Hepatocyte (in vitro differentiated cells): ENCODE measurements around the gene MRRF. TPM values are rescaled to one million over a fixed set of nuclear protein-coding genes. Genes with fewer than 3 reads are reported as not detected.
"Not testable (repeated sequence)": the region's sequence is repeated elsewhere in the genome, so short reads cannot be mapped to it uniquely, and the experiment has no call there.

Experiments
- DNase-seq: peaks from one replicate; pipeline ENCODE4 v3.0.0-alpha.2; 2016; ENCODE audit warnings: low spot score
- H2AFZ ChIP-seq: fragments of 200-600 bp; sonication (generic); 2 replicates; pipeline ENCODE4 v1.6.0; 2016; ENCODE audit warnings: antibody characterized with exemption, mild to moderate bottlenecking
- H3K27ac ChIP-seq: fragments of 200-600 bp; sonication (generic); 2 replicates; pipeline ENCODE4 v1.5.1; 2016; ENCODE audit warnings: mild to moderate bottlenecking
- H3K27me3 ChIP-seq: fragments of 200-600 bp; sonication (generic); 2 replicates; pipeline ENCODE4 v1.6.1; 2016
- H3K36me3 ChIP-seq: fragments of 200-600 bp; sonication (generic); replicated peaks from 2 replicates; pipeline ENCODE4 v1.5.1; 2016; ENCODE audit warnings: low read depth; ENCODE audit not compliant: insufficient read depth
- H3K4me1 ChIP-seq: fragments of 200-600 bp; sonication (generic); 2 replicates; pipeline ENCODE4 v1.5.1; 2016; ENCODE audit warnings: mild to moderate bottlenecking, moderate library complexity; ENCODE audit not compliant: insufficient read depth
- H3K4me2 ChIP-seq: fragments of 200-600 bp; sonication (generic); 2 replicates; pipeline ENCODE4 v1.6.0; 2016
- H3K4me3 ChIP-seq: fragments of 200-600 bp; sonication (generic); 2 replicates; pipeline ENCODE4 v1.5.1; 2016; ENCODE audit warnings: mild to moderate bottlenecking
- H3K79me2 ChIP-seq: fragments of 200-600 bp; sonication (generic); 2 replicates; pipeline ENCODE4 v1.6.0; 2017; ENCODE audit warnings: mild to moderate bottlenecking
- H3K9me2 ChIP-seq: fragments of 200-600 bp; sonication (generic); replicated peaks from 2 replicates; pipeline ENCODE4 v1.6.0; 2017; ENCODE audit warnings: mild to moderate bottlenecking; ENCODE audit not compliant: insufficient read depth
- H3K9me3 ChIP-seq: fragments of 200-600 bp; sonication (generic); 2 replicates; pipeline ENCODE4 v1.5.1; 2016; ENCODE audit warnings: low read depth, mild to moderate bottlenecking
- H4K20me1 ChIP-seq: fragments of 200-600 bp; sonication (generic); 2 replicates; pipeline ENCODE4 v1.6.0; 2016; ENCODE audit warnings: mild to moderate bottlenecking; ENCODE audit not compliant: insufficient read depth, poor library complexity, severe bottlenecking
- CTCF ChIP-seq: fragments of 200-600 bp; sonication (generic); IDR thresholded peaks from 2 replicates; pipeline ENCODE4 v1.5.1; 2016; ENCODE audit warnings: antibody characterized with exemption, mild to moderate bottlenecking; ENCODE audit not compliant: poor library complexity
- EZH2 ChIP-seq: fragments of 200-600 bp; sonication (generic); IDR thresholded peaks from 2 replicates; pipeline ENCODE4 v1.6.1; 2016; ENCODE audit warnings: antibody characterized with exemption, mild to moderate bottlenecking, borderline replicate concordance
- EZH2phosphoT487 ChIP-seq: fragments of 200-600 bp; sonication (generic); IDR thresholded peaks from one replicate; pipeline ENCODE4 v1.6.1; 2018; ENCODE audit warnings: antibody characterized with exemption, mild to moderate bottlenecking, low read depth, moderate library complexity; ENCODE audit not compliant: unreplicated experiment, severe bottlenecking
- WGBS: methylation state at CpG from one replicate; pipeline ENCODE4 v1.1.6; 2016; ENCODE audit warnings: low lambda C conversion rate; ENCODE audit errors: missing lambda C conversion rate; 5-methylcytosine and 5-hydroxymethylcytosine counted together
- polyA plus RNA-seq: library from polyadenylated mRNA; unstranded; fragments of >200 nt; fragmentation: Nextera tagmentation; extraction: Ambion mirVana; gene quantifications from 2 replicates; pipeline ENCODE4 v1.2.1, GENCODE V29; 2016
- total RNA-seq: library from RNA; depleted of rRNA; stranded (reverse); fragments of >200 nt; gene quantifications from 2 replicates; pipeline ENCODE4 v1.2.3, GENCODE V29; 2014

The MRRF gene
- total and polyA plus RNA-seq, 2 experiments from 2014 or later: 26.8 to 32.9 TPM

- WGBS: 67% methylated on average over 2 of the region's 2 CpGs
- no peak overlapping the region for H3K4me3 ChIP-seq
- no peak overlapping the region for H3K4me2 ChIP-seq
- H3K9me2 ChIP-seq: no peaks in the 10 kb centered on the region
- H3K36me3 ChIP-seq: no peaks in the 10 kb centered on the region
- no peak overlapping the region for H2AFZ ChIP-seq
- no peaks in the 10 kb centered on the region for H3K79me2 ChIP-seq
- H3K4me1 ChIP-seq: no peaks in the 10 kb centered on the region
- no peaks in the 10 kb centered on the region for H3K27me3 ChIP-seq
- DNase-seq: no peak
- H4K20me1 ChIP-seq: no peaks in the 10 kb centered on the region
- no peak overlapping the region for H3K27ac ChIP-seq
- H3K9me3 ChIP-seq: no peaks in the 10 kb centered on the region
- no peak for TF ChIP-seq CTCF
- TF ChIP-seq EZH2: no peak
- no peak for TF ChIP-seq EZH2phosphoT487
Observed at GRCh38 chr9:122315534-122315933, 50.9 kb downstream of the MRRF start.

GRCh38 chr9:122318284-122318683 is 53.6 kb downstream of the MRRF start:
- Histone ChIP-seq H3K79me2 (no peaks in the 10 kb centered on the region), H3K27me3 (no peaks in the 10 kb centered on the region), H3K36me3 (no peaks in the 10 kb centered on the region), H3K27ac (no peak overlapping the region), H3K4me3 (no peak overlapping the region), H4K20me1 (no peaks in the 10 kb centered on the region), H3K9me2 (no peaks in the 10 kb centered on the region), H3K9me3 (no peaks in the 10 kb centered on the region), H3K4me2 (no peak overlapping the region), H2AFZ (no peak overlapping the region), H3K4me1 (no peaks in the 10 kb centered on the region)
- WGBS: 88% methylated on average over 3 of the region's 3 CpGs
- no peak for TF ChIP-seq EZH2
- TF ChIP-seq CTCF: no peak
- no peak for TF ChIP-seq EZH2phosphoT487
- no peak for DNase-seq

- Histone ChIP-seq H3K9me3 (no peaks in the 10 kb centered on the region), H3K79me2 (no peaks in the 10 kb centered on the region), H3K27ac (no peak overlapping the region), H3K4me1 (no peaks in the 10 kb centered on the region), H4K20me1 (no peaks in the 10 kb centered on the region), H3K36me3 (no peaks in the 10 kb centered on the region), H2AFZ (no peak overlapping the region), H3K4me2 (no peak overlapping the region), H3K4me3 (no peak overlapping the region), H3K27me3 (no peaks in the 10 kb centered on the region), H3K9me2 (no peaks in the 10 kb centered on the region)
- 83% methylated on average over 1 of the region's 1 CpG for WGBS
- DNase-seq: no peak
- TF ChIP-seq CTCF (no peak), EZH2 (no peak), EZH2phosphoT487 (no peak)
Observed at GRCh38 chr9:122320413-122320881, 55.8 kb downstream of the MRRF start.

- H2AFZ ChIP-seq: no peak overlapping the region
- H4K20me1 ChIP-seq: no peaks in the 10 kb centered on the region
- H3K4me1 ChIP-seq: no peaks in the 10 kb centered on the region
- no peaks in the 10 kb centered on the region for H3K27me3 ChIP-seq
- H3K4me2 ChIP-seq: no peak overlapping the region
- H3K36me3 ChIP-seq: no peaks in the 10 kb centered on the region
- H3K9me2 ChIP-seq: no peaks in the 10 kb centered on the region
- no peak overlapping the region for H3K27ac ChIP-seq
- TF ChIP-seq EZH2phosphoT487: no peak
- no peak for TF ChIP-seq EZH2
- no peak for TF ChIP-seq CTCF
- WGBS: 97% methylated on average over 2 of the region's 2 CpGs
- no peak for DNase-seq
- H3K4me3 ChIP-seq: no peak overlapping the region
- no peaks in the 10 kb centered on the region for H3K79me2 ChIP-seq
- no peaks in the 10 kb centered on the region for H3K9me3 ChIP-seq
Observed at GRCh38 chr9:122322553-122322952, 57.9 kb downstream of the MRRF start.

GRCh38 chr9:122324665-122325064 is 60.0 kb downstream of the MRRF start:
- not testable (repeated sequence) for H3K27me3 ChIP-seq, DNase-seq, H2AFZ ChIP-seq, H3K4me2 ChIP-seq, H3K79me2 ChIP-seq, H3K27ac ChIP-seq, H3K4me1 ChIP-seq, H3K36me3 ChIP-seq, H4K20me1 ChIP-seq, H3K4me3 ChIP-seq, H3K9me3 ChIP-seq, H3K9me2 ChIP-seq
- 67% methylated on average over 1 of the region's 1 CpG for WGBS
